DOHH2 (cell line): ENCODE measurements around the gene SCAMP5.

Experiments
- H3F3A ChIP-seq: fragments of 200-600 bp; sonication (generic), shearing (Covaris generic); 2 replicates; pipeline ENCODE4 v1.6.0; 2016; ENCODE audit warnings: antibody characterized with exemption, mild to moderate bottlenecking; ENCODE audit not compliant: control insufficient read depth, insufficient read depth
- H3K27ac ChIP-seq: fragments of 200-600 bp; sonication (generic); 2 replicates; pipeline ENCODE4 v1.5.1; 2014; ENCODE audit warnings: low read depth, mild to moderate bottlenecking, low read length, moderate library complexity
- H3K27me3 ChIP-seq: fragments of 200-600 bp; sonication (generic); 2 replicates; pipeline ENCODE4 v1.6.1; 2014; ENCODE audit warnings: mild to moderate bottlenecking, low read length, mixed read lengths; ENCODE audit not compliant: control insufficient read depth
- H3K36me3 ChIP-seq: fragments of 200-600 bp; sonication (generic); 2 replicates; pipeline ENCODE4 v1.6.1; 2014; ENCODE audit warnings: mild to moderate bottlenecking, low read length, moderate library complexity, mixed read lengths; ENCODE audit not compliant: control insufficient read depth
- H3K4me1 ChIP-seq: fragments of 200-600 bp; sonication (generic); 2 replicates; pipeline ENCODE4 v1.6.1; 2014; ENCODE audit warnings: mild to moderate bottlenecking, low read length, mixed read lengths; ENCODE audit not compliant: control insufficient read depth
- H3K4me2 ChIP-seq: fragments of 200-600 bp; sonication (generic); 2 replicates; pipeline ENCODE4 v1.6.0; 2014; ENCODE audit warnings: mild to moderate bottlenecking, low read length, moderate library complexity
- H3K4me3 ChIP-seq: fragments of 200-600 bp; sonication (generic); 2 replicates; pipeline ENCODE4 v1.5.1; 2014; ENCODE audit warnings: mild to moderate bottlenecking, low read length, mixed read lengths
- H3K79me2 ChIP-seq: fragments of 200-600 bp; sonication (generic); 2 replicates; pipeline ENCODE4 v1.6.1; 2014; ENCODE audit warnings: mild to moderate bottlenecking, low read length, mixed read lengths; ENCODE audit not compliant: control insufficient read depth
- H3K9me2 ChIP-seq: fragments of 200-600 bp; sonication (generic); replicated peaks from 2 replicates; pipeline ENCODE4 v1.6.1; 2014; ENCODE audit warnings: mild to moderate bottlenecking, low read length, mixed read lengths; ENCODE audit not compliant: control insufficient read depth
- H3K9me3 ChIP-seq: fragments of 200-600 bp; sonication (generic); 2 replicates; pipeline ENCODE4 v1.6.1; 2014; ENCODE audit warnings: antibody characterized with exemption, low read length, mixed read lengths; ENCODE audit not compliant: control insufficient read depth, insufficient read depth
- H4K20me1 ChIP-seq: fragments of 200-600 bp; sonication (generic); 2 replicates; pipeline ENCODE4 v1.6.0; 2014; ENCODE audit warnings: low read depth, mild to moderate bottlenecking, antibody characterized with exemption, low read length, moderate library complexity; ENCODE audit not compliant: control insufficient read depth, insufficient read depth
- EZH2phosphoT487 ChIP-seq: fragments of 200-600 bp; sonication (generic); IDR thresholded peaks from 2 replicates; pipeline ENCODE4 v1.6.1; 2017; ENCODE audit warnings: borderline replicate concordance, mild to moderate bottlenecking, antibody characterized with exemption, low read length, moderate library complexity, mixed read lengths
- TF ChIP-seq, protein P1 (sequence below): fragments of 200-600 bp; sonication (generic); IDR thresholded peaks from one replicate; pipeline ENCODE4 v1.5.1; 2014; ENCODE audit warnings: antibody characterized with exemption, mild to moderate bottlenecking, low read depth, low read length; ENCODE audit not compliant: poor library complexity, severe bottlenecking

The SCAMP5 gene

DNA sequence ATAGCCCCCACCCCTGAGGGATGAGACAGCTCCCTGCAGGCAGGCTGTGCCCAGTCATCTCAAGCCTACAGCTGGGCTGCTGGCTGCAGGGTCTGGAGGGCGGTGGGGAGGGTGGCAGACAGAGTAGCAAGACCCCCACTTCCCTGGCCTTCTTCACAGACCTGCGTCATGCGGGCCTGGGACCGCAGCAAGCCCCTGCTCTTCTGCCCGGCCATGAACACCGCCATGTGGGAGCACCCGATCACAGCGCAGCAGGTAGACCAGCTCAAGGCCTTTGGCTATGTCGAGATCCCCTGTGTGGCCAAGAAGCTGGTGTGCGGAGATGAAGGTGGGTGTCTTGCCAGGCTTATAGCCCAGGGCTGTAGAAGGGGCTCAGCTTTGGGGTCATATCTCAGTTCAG, 53.0 kb downstream of the SCAMP5 start:
- H3K79me2 ChIP-seq, result peaks cover 7% of the 10 kb centered on the region
- H3K4me2 ChIP-seq, result no peak overlapping the region
- no peak overlapping the region for H3K27ac ChIP-seq
- no peaks in the 10 kb centered on the region; the same call in 1 of the 2 replicates for H3F3A ChIP-seq
- H3K36me3 ChIP-seq, result peaks cover 41% of the 10 kb centered on the region
- H3K9me2 ChIP-seq, result no peaks in the 10 kb centered on the region
- TF ChIP-seq, protein P1, sequence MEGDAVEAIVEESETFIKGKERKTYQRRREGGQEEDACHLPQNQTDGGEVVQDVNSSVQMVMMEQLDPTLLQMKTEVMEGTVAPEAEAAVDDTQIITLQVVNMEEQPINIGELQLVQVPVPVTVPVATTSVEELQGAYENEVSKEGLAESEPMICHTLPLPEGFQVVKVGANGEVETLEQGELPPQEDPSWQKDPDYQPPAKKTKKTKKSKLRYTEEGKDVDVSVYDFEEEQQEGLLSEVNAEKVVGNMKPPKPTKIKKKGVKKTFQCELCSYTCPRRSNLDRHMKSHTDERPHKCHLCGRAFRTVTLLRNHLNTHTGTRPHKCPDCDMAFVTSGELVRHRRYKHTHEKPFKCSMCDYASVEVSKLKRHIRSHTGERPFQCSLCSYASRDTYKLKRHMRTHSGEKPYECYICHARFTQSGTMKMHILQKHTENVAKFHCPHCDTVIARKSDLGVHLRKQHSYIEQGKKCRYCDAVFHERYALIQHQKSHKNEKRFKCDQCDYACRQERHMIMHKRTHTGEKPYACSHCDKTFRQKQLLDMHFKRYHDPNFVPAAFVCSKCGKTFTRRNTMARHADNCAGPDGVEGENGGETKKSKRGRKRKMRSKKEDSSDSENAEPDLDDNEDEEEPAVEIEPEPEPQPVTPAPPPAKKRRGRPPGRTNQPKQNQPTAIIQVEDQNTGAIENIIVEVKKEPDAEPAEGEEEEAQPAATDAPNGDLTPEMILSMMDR, result no peak
- TF ChIP-seq EZH2phosphoT487, result no peak
- H3K4me1 ChIP-seq, result peaks cover 38% of the 10 kb centered on the region
- no peaks in the 10 kb centered on the region for H3K27me3 ChIP-seq
- H4K20me1 ChIP-seq, result peaks cover 23% of the 10 kb centered on the region
- no peaks in the 10 kb centered on the region for H3K9me3 ChIP-seq
- H3K4me3 ChIP-seq, result no peak overlapping the region

DNA sequence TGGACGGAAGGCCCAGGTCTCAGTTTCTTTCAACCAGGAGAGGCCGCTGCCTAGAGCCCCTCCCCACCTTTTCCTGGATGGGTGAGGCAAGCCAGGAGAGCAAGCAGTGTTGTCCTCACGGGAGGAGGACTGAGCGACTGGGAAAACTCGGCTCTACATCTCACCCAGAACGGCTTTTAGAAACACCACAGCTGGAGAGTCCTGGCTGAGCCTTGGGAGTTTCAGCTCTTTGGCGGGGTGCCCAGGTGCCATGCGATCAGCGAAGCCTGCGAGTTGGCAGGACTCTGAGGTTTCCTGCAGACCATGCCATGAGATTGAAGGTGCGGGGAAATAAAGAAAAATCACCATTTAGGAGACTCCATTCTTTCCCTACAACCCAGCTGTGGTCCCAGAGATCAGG, 54.0 kb downstream of the SCAMP5 start:
- H3K4me1 ChIP-seq, result peaks cover 29% of the 10 kb centered on the region
- TF ChIP-seq, protein P1, result no peak
- no peak for TF ChIP-seq EZH2phosphoT487

DNA sequence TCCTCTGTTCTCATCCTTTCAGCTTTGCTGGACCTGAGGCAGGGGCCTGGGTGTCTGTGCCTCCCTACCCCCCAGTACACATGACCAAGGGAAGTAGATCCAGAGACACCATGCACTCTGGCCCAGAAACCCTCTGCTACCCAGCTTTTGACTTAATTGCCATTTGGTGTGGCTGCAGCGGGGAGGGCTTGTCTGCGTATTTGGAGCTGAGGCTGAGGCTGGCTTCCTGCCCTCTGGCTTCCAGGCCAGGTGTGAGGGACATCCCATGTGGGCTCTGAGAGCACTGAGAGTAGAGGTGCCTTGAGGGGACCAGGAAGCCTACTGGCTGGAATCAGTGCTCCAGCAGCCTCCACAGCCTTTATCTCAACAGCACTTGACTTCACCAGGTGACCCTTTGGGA, 54.9 kb downstream of the SCAMP5 start:
- TF ChIP-seq, protein P1, result no peak
- TF ChIP-seq EZH2phosphoT487, result no peak
- Histone ChIP-seq H3K4me1 (peaks cover 26% of the 10 kb centered on the region), H3K36me3 (peaks cover 22% of the 10 kb centered on the region), H3K9me3 (no peaks in the 10 kb centered on the region), H4K20me1 (peaks cover 18% of the 10 kb centered on the region; the same call in 1 of the 2 replicates), H3K27me3 (no peaks in the 10 kb centered on the region), H3K4me2 (no peak overlapping the region), H3K79me2 (peaks cover 7% of the 10 kb centered on the region), H3K4me3 (no peak overlapping the region), H3F3A (no peaks in the 10 kb centered on the region; the same call in 1 of the 2 replicates), H3K27ac (no peak overlapping the region), H3K9me2 (no peaks in the 10 kb centered on the region)

More for the DNA sequence above, 54.0 kb downstream of the SCAMP5 start:
- Histone ChIP-seq H3K79me2 (peaks cover 7% of the 10 kb centered on the region), H3K4me2 (no peak overlapping the region), H3K4me3 (no peak overlapping the region), H3K27me3 (no peaks in the 10 kb centered on the region), H3K9me2 (no peaks in the 10 kb centered on the region), H3K27ac (no peak overlapping the region), H3F3A (no peaks in the 10 kb centered on the region; the same call in 1 of the 2 replicates), H3K9me3 (no peaks in the 10 kb centered on the region), H3K36me3 (peaks cover 31% of the 10 kb centered on the region), H4K20me1 (peaks cover 20% of the 10 kb centered on the region; the same call in 1 of the 2 replicates)
